HTR-8/SVneo (cell line): Measurements from ENCODE around the gene CCDC102A.
A peak's percentile ranks its signal among the peaks of the same experiment; 100 is the strongest.
"Not testable (repeated sequence)": the region's sequence is repeated elsewhere in the genome, so short reads cannot be mapped to it uniquely, and the experiment has no call there.

Experiments used
- DNase-seq: peaks from one replicate; pipeline ENCODE4 v3.0.0; 2011; ENCODE audit warnings: low spot score, mixed read lengths; ENCODE audit not compliant: insufficient read length
- FAIRE-seq: peaks from 2 replicates; lab custom pipeline; 2011; peaks lifted over from hg19 to GRCh38; lab: Jason Lieb, UNC

CCDC102A gene

DNA sequence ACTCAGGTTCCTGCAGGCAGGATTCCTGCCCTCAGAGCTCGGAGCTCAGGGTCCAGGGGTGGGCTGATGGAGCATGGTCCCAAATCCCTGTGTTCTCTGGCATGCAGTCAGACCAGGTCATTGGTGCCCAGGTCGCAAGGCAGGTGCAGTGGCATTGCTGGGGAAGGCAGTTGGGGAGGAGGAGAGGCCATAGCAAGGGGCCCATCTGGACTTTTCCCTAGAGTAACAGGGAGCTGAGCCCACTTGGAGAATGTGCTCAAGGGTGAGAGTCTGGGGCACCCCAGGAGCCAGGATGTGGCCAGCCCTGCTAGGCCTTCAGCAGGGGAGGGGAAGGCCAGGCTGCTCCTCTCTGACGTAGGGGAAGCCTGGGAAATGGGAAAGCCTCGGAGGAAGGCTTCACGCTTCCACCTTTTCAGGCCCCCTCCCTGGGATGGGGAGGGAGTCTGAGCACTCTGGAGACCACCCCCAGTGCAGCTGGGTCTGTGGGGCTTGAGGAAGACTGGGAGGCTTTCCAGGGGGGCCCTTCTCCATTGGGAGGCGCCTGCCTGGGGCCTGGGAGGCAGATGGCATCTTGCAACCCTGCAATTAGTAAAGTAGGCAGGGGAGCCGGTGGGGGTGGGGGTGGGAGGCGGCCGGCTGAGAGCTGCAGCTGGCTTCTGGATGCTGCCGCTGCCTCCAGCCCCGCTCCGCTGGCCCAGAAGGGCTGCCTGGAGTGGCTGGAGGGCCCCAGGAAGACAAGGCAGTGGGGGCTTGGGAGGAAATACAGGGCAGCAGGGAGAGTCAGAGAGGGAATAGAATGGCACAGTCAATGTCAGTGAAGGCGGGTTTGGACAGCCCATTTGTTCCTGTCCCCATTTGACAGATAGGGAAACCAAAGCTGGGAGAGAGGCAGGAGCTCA is 29.0 kb downstream of the CCDC102A start:
- DNase-seq (no peak), FAIRE-seq (no peak)

DNA sequence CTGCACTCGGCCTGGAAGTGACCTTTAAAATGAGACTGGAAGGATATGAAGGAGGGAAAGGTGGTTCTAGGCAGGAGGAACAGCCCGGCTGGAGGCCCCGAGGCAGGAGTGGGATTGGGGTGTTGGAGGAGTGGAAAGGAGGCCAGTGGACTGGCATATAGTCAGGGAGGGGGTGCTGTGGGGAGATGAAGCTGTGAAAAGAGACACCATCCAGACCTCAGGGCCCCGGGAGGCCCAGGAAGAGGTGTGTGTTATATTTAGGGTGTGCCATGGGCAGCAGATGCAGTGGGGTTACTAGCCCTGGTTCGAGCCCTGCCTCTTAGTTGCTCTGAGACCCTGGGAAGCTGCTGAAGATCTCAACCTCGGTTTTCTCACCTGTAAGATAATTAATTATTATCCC is 31.2 kb downstream of the CCDC102A start:
- no peak for DNase-seq
- no peak for FAIRE-seq

GRCh38 chr16:57504491-57504890 is 31.9 kb downstream of the CCDC102A start:
- FAIRE-seq (no peak), DNase-seq (no peak)

DNA sequence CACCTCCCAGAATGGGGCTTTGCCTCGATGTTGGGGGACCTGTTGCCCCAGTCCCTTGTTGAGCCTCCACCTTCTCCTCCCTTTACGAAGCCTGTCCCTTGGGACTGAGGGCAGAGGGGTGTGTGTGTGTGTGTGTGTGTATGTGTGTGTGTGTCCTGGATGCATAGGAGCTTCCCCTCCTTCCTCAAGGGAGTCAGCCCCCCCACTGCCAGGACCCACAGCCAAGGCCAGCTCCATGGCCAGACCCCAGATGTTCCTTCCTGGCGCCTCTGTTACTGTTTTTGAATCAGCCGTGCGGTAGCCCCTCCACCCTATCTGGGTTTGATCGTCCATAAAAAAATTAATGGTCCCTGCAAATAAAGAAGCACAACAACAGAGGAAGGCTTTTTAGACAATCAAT is 32.4 kb downstream of the CCDC102A start:
- no peak for FAIRE-seq
- no peak for DNase-seq

DNA sequence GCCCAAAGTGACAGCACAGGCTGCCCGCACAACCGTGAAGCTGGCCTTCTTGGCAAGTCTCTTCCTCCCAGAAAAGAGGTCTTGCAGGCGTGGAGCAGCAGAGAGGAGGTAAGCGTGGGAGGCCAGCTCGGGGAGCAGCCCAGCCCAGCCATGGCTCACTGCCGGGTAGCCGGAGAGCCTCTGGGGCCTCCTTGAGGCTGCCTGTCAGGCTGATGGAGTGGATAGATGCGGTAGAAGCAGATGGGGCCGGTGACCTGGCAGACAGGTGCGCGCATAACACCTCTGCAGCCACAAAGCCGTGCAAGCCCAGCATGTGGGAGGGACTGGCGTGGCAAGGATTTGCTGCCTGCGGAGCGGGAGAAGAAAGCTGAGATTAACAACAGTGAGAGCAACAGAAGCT is 33.0 kb downstream of the CCDC102A start:
- DNase-seq (no peak), FAIRE-seq (no peak)

GRCh38 chr16:57502048-57502775 is 34.2 kb downstream of the CCDC102A start:
- DNase-seq: no peak
- no peak for FAIRE-seq

DNA sequence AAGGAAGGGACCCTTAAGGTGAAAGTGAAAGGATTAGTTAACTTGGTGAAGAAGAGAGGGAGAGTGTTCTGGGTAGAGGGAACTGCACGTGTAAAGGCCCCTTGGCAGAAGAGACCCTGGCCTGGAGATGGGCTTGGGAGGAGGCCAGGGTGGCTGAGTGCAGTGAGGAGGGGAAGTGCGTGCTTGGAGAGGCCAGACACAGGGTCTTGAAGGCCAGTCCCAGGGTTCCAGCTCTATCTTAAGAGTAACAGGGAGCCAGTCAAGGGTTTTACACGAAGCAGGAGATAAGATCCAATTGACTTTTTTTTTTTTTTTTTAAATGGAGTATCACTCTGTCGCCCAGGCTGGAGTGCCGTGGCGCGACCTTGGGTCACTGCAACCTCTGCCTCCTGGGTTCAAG is 34.9 kb downstream of the CCDC102A start:
- FAIRE-seq: no peak

GRCh38 chr16:57500578-57501111 is 35.7 kb downstream of the CCDC102A start:
- no peak for DNase-seq
- no peak for FAIRE-seq

More for the DNA sequence above, 34.9 kb downstream of the CCDC102A start:
- DNase-seq: no peak

DNA sequence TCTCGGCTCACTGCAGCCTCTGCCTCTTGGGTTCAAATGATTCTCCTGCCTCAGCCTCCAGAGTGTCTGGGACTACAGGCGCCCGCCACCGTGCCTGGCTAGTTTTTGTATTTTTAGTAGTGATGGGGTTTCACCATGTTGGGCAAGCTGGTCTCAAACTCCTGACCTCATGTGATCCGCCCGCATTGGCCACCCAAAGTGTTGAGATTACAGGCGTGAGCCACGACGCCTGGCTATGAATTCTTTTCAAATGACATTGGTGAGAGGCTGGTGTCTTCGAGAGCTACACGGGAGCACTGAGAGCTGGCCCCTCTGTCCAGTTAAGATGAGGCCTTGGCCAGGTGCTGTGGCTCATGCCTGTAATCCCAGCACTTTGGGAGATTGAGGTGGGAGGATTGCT is 36.4 kb downstream of the CCDC102A start:
- FAIRE-seq: not testable (repeated sequence)

GRCh38 chr16:57498031-57498430 is 38.3 kb downstream of the CCDC102A start:
- DNase-seq (no peak), FAIRE-seq (no peak)

More for the DNA sequence above, 36.4 kb downstream of the CCDC102A start:
- not testable (repeated sequence) for DNase-seq

DNA sequence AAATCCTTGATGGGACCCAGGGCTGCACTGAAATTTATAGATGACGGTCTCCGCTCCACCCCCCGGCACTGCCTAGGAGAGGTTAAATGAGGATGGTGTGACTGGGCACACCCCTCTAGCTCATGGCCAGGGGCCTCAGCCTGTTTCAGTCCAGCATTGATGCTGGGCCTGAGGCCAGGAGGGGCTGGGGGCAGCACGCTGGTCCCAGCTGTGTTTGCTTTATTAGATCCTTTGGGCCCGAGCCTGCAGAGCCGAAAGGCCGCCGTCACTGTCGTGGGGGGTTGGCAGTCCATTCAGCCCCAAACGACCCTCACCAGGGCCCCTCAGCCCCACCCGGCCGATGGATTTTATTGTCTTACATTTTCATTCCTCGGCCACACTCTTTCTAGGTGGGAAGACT is 39.2 kb downstream of the CCDC102A start:
- FAIRE-seq (no peak), DNase-seq (no peak)

DNA sequence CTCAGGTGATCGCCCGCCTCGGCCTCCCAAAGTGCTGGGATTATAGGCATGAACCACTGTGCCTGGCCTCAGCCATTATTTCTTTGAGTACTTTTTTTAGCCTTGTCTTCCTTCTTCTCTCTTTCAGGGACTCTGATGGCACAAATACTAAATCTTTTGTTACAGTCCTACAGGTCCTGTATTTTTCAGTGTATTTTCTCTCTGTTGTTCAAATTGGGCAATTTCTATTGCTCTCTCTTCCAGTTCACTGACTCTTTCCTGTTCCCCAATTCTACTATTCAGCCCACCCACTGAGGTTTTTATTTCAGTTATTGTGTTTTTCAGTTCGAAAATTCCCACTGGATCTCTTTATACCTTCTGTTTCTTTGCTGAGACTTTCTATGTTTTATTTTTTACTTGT is 42.6 kb downstream of the CCDC102A start:
- FAIRE-seq (no peak), DNase-seq (no peak)

DNA sequence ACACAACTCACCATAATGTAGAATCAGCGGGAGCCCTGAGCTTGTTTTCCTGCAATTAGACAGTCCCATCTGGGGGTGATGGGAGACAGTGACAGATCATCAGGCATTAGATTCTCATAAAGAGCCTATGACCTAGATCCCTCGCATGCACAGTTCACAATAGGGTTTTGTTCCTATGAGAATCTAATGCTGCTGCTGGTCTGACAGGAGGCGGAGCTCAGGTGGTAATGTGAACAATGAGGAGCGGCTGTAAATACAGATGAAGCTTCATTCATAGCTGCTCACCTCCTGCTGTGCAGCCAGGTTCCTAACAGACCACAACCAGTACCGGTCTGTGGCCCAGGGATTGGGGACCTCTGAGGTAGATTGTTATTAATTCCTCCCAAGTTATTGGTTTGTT is 47.1 kb downstream of the CCDC102A start:
- no peak for DNase-seq
- FAIRE-seq: no peak

DNA sequence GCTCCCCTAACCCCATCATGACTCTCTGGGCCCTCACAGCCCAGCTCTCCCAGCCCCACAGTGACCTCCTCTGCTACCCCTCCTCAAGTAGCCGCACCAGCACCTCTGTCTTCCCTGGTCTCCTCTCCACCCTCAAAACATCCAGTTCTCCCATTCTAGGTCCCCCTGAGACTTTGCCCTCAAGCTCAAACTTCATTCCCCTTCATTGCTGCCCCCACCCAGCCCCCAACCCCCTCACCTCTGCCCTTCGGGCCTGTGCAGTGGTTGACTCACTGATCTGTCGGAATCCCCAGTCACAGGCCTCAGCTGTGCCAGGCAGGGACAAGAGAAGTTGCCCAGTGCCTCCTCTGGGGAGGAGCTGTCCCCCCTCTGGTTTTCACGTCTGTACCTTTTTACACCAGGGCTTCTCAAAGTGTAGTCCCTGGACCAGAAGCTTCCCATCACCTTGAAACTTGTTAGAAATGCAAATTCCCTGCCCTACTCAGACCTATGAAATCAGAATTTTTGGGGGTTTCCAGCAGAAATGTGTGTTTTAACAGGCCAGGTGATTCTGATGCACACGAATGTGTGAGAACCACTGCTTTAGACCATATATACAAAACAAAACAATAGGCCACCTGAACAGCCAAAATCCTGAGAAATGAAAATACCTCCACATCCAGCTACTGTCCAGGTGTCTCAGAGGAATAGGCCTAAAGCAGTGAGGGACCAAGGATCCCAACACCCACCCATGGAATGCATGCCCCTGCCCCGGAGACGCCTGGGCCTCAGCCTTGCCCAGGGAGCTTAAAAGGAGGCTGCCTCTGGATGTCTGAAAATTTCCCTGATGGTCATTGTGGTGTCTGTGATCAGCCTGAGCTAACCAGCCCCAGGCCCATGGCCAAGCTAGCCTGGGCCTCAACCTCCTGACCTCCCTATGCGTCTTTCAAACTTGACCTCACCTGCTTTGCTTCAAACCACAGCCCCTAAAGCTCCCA is 49.2 kb downstream of the CCDC102A start:
- no peak for FAIRE-seq
- DNase-seq: no peak

DNA sequence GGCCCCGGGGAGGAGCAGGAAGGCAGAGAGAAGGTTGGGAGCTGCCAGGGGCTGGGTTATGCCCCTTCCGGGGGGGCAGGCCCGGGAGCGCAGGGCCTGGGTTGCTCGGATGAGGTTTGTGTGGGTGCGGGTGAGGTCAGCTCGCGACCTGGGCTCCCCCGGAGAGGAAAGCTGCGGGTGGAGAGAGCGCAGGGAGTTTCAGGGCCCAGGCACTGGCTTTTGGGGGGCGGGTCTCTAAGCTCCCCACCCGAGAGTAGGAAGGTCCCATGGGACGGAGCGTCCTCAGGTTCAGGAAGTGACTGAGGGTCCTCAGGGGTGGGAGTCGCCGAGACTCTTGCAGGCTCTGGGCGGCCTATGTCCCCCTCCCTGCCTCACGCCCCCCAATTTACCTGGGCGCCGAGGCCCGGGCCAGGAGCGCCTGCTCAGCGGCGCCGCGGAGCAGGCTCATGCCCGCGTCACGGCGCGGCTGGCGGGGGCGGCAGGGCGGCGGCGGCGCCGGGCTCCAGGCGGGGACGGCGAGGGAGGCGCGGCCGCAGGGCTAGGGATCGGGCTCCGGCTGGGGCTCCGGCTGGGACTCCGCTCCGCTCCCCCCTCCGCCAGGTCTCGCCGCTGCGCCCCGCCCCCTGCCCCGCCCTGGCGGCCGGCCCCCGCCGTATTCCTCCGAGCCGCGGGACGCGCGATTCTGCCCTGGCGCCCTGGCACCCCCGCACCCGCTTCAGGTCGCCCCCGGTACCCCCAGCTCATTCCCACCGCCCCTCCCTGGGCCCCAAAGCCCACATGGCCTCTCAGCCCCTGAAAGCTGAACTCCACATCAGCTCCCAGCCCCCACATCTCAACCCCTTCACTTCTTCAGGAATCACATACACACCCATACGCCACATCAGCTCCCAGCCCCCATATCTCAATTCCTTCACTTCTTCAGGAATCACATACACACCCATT is 50.2 kb downstream of the CCDC102A start, which contains the start of gene DOK4:
Gene DOK4 (minus strand): TSS at position 578 of the 942 bp plus-strand sequence. CDS start 6,986 bp downstream, outside the sequence.
- peak; percentile 92 for FAIRE-seq
- peak; percentile 92 for DNase-seq

DNA sequence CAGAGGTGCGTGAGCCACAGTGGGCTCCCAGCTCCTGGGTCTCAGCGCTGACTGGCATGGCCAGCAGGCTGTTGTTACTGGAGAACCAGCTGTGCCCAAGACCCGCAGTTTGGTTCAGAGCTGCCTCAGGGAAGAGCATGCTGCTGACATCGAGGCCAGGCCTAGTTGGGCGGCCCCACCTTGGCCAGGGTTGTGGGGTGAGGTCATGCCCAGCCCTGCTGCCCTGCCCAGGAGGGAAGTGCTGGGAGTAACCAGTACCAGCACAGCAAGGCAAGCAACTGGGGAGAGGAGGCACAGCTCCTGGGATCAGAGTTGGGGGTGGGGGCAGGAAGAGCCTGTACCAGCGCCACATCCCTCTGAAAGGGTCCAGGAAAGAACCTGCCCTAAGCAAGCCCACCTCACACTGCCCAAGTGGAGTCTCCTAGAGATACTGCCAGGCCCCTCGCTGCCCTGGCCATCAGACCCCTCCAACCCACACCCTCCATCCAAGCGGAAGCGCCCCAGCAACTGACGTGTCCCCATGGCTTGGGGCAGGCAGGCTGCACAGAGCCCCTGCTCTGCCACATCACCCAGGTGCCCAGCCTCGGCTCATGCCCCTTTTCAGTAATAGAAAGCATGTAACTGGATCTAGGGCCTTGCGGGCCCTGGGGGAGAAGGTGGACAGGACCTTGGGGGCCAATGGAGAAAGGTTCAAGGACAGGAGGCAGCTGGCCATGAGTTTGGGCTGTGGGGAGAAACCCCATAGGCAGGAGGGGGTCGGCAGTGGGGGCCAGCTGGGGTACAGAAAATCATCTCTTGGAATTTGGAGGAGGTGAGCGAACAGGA is 51.1 kb downstream of the CCDC102A start:
- no peak for FAIRE-seq
- DNase-seq: no peak

DNA sequence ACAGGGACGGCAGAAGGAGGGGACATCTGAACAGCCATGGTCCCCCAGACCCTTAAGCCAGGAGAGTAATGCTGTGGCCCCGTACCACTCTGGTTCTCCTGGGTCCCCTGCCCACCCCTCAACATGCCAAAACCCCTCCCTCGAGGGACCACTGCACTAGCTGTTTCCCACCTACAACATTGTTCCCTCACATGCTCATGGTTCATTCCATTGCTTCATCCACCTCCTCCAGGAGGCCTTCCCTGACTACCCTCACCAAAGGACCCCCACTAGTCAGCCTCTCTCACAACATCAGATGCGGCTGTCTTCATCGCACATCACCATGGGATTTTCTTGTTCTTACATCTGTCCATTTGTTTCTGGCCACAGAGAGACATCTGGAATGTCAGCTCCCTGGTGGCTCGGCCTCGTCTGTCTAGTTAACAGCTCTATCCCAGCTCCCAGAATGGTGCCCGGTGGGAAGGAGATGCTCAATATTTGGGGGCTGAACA is 51.8 kb downstream of the CCDC102A start:
- DNase-seq: no peak
- FAIRE-seq: no peak
